Measurements from ENCODE around the gene USP49. TPM values are rescaled to one million over a fixed set of nuclear protein-coding genes. Genes with fewer than 3 reads are reported as not detected.

The USP49 gene
- total and polyA plus RNA-seq, 8 donors, result 0.50 to 26.3 (median 4.6) TPM

DNA sequence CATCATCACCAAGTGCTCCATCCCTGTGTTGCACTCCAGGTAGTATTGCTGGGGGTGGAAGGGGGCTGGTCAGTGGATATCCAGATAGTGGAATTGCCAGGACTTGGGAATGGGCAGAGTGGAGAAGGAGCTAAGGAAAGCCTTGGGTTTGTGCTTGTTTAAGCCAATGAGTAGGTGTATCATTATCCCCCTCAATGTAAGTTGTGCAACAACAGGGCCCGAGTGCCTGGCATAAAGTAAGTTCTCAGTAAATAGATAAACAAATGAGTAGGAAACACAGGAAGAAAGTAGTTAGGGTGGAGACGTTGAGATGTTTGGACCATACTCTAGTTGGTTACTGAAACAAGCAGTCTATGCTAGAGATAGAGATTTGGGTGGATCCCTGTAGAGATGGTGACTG is 36.6 kb upstream of the USP49 start:
- no peak for DNase-seq
- Histone ChIP-seq H3K36me3 (peaks cover 81 to 100% (median 97%) of the 10 kb centered on the region in 4 donors), H3K27ac (no peak overlapping the region), H3K27me3 (no peaks in the 10 kb centered on the region), H3K4me3 (no peak overlapping the region), H3K9me3 (no peaks in the 10 kb centered on the region), H3K4me1 (peaks cover 0 to 21% (median 15%) of the 10 kb centered on the region in 4 donors)
- intact Hi-C loops (cut with DNase I; ENCODE audit: low total_unique reads), result loop anchor here (10.0 kb wide), 1 partner anchor 113 kb away; no protein-coding TSS in a partner anchor
- TF ChIP-seq, protein P1, sequence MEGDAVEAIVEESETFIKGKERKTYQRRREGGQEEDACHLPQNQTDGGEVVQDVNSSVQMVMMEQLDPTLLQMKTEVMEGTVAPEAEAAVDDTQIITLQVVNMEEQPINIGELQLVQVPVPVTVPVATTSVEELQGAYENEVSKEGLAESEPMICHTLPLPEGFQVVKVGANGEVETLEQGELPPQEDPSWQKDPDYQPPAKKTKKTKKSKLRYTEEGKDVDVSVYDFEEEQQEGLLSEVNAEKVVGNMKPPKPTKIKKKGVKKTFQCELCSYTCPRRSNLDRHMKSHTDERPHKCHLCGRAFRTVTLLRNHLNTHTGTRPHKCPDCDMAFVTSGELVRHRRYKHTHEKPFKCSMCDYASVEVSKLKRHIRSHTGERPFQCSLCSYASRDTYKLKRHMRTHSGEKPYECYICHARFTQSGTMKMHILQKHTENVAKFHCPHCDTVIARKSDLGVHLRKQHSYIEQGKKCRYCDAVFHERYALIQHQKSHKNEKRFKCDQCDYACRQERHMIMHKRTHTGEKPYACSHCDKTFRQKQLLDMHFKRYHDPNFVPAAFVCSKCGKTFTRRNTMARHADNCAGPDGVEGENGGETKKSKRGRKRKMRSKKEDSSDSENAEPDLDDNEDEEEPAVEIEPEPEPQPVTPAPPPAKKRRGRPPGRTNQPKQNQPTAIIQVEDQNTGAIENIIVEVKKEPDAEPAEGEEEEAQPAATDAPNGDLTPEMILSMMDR (IDR thresholded peaks at IDR 0.05), result no peak
- 47 to 65% (median 57%) methylated on average over 2 of the region's 2 CpGs for WGBS, 5 donors

DNA sequence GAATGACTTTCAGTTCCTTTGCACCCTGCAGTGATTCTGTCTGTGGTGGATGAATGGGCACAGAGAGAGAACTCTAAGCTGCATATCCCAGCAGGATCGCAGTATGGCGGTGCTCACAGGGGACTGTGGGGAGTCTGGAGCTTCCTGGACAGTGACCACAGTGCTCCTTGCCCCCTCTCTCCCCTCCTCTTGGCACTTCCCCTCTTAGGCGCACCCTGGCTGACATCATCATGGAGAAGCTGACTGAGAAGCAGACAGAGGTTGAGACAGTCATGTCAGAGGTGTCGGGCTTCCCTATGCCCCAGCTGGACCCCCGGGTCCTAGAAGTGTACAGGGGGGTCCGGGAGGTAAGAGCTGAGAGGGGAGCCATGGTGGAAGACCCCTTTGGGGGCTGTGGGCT is 34.7 kb upstream of the USP49 start:
- Histone ChIP-seq H3K36me3 (peaks cover 71 to 88% (median 81%) of the 10 kb centered on the region in 4 donors), H3K4me3 (no peak overlapping the region), H3K27me3 (no peaks in the 10 kb centered on the region), H3K27ac (no peak overlapping the region), H3K4me1 (peaks cover 0 to 3% (median 1%) of the 10 kb centered on the region in 4 donors), H3K9me3 (no peaks in the 10 kb centered on the region)
- DNase-seq, result no peak
- 87 to 93% (median 91%) methylated on average over 6 of the region's 6 CpGs for WGBS, 5 donors
- TF ChIP-seq EP300 (IDR thresholded peaks at IDR 0.05) (no peak), POLR2AphosphoS5 (IDR thresholded peaks at IDR 0.05) (no peak), POLR2A (IDR thresholded peaks at IDR 0.05) (no peak)
- TF ChIP-seq, protein P1 (IDR thresholded peaks at IDR 0.05), result no peak
- intact Hi-C loops (cut with DNase I; ENCODE audit: low total_unique reads), result loop anchor here (10.0 kb wide), 1 partner anchor 115 kb away; no protein-coding TSS in a partner anchor

DNA sequence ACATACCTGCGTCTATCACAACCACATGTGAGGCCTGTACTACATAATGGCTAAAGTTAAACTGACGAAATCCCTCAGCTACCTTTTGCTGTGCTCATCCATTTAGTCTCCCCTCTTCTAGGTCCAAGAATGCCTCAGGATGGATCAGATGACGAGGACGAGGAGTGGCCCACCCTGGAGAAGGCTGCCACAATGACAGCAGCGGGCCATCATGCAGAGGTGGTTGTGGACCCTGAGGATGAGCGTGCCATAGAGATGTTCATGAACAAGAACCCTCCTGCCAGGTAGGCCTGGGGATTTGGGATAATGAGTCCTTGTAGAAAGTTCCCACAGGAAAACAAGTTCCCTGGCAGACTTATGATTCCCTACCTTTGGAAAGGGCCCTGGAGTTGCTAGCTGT is 32.1 kb upstream of the USP49 start:
- DNase-seq, result no peak
- Histone ChIP-seq H3K27me3 (no peaks in the 10 kb centered on the region), H3K27ac (no peak overlapping the region), H3K36me3 (peaks cover 46 to 69% (median 58%) of the 10 kb centered on the region in 4 donors), H3K4me3 (no peak overlapping the region), H3K9me3 (no peaks in the 10 kb centered on the region), H3K4me1 (peaks cover 14 to 28% (median 21%) of the 10 kb centered on the region in 4 donors)
- intact Hi-C loops (cut with DNase I; ENCODE audit: low total_unique reads), result no loop called here
- TF ChIP-seq POLR2A (IDR thresholded peaks at IDR 0.05) (no peak), EP300 (IDR thresholded peaks at IDR 0.05) (no peak), POLR2AphosphoS5 (IDR thresholded peaks at IDR 0.05) (no peak)
- TF ChIP-seq, protein P1 (IDR thresholded peaks at IDR 0.05), result no peak
- 87 to 94% (median 91%) methylated on average over 6 of the region's 6 CpGs for WGBS, 5 donors

DNA sequence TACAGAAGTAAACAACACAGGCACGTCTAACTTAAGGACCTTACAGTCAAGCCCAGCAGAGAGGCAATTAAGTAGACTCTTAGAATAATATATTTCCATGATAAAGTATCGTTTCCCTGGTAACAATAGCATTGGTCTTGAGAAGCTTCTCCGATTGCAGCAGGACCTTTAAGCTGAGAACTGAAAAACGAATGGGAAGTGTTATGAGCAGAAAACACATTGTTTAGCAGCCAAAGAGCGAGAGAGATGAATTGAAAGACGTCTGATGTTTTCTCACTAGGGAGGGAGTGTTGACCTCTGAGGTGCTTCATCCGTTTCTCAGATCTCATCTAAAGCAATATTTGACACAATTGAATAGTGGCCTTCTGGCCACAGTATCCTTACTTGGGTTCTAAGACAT is 27.0 kb upstream of the USP49 start:
- intact Hi-C loops (cut with DNase I; ENCODE audit: low total_unique reads), result no loop called here
- WGBS, 5 donors, result 1 to 3% (median 2%) methylated on average over 7 of the region's 7 CpGs
- peak overlapping the region in 3 of 5 donors; percentile 98 to 99 (median 99) for H3K27ac ChIP-seq
- H3K9me3 ChIP-seq, result no peaks in the 10 kb centered on the region
- no peaks in the 10 kb centered on the region for H3K27me3 ChIP-seq
- no peak for TF ChIP-seq POLR2A (IDR thresholded peaks at IDR 0.05)
- no peak for TF ChIP-seq POLR2AphosphoS5 (IDR thresholded peaks at IDR 0.05)
- no peak for TF ChIP-seq EP300 (IDR thresholded peaks at IDR 0.05)
- TF ChIP-seq, protein P1 (IDR thresholded peaks at IDR 0.05), result no peak
- peak overlapping the region; percentile 72 to 97 (median 91) for H3K4me3 ChIP-seq
- peaks cover 30 to 61% (median 45%) of the 10 kb centered on the region in 4 donors for H3K4me1 ChIP-seq
- peaks cover under 1 to 20% (median 7%) of the 10 kb centered on the region in 4 donors for H3K36me3 ChIP-seq
- no peak for DNase-seq

Data from stomach (tissue), 9 donors.